Tibial nerve (tissue), 3 donors: ENCODE data around the gene PLA2G15.

Experiments used
- CTCF ChIP-seq, 5 experiments: fragments of 200-600 bp in 3 of 5; fragments of 450-650 bp in 2 of 5; sonication (generic) in 3 of 5; IDR thresholded peaks; one replicate each; pipeline ENCODE4 v1.5.1; 2016 to 2019; ENCODE audit warnings: antibody characterized with exemption in 5 of 5, mild to moderate bottlenecking in 3 of 5, moderate library complexity in 2 of 5
- POLR2A ChIP-seq, 2 donors: fragments of 450-650 bp; IDR thresholded peaks; one replicate each; pipeline ENCODE4 v1.6.1; 2017; ENCODE audit warnings: antibody characterized with exemption in 2 of 2, mild to moderate bottlenecking in 2 of 2, moderate library complexity in 2 of 2

GRCh38 chr16:68253721-68254120 lies 8.5 kb downstream of the PLA2G15 start:
- no peak for TF ChIP-seq CTCF (IDR thresholded peaks at IDR 0.05)
- no peak for TF ChIP-seq POLR2A (IDR thresholded peaks at IDR 0.05)
